Frontal cortex (tissue), 1 donor: ENCODE measurements around the gene CCDC137. TPM values are rescaled to one million over a fixed set of nuclear protein-coding genes. Genes with fewer than 3 reads are reported as not detected.

Experiments
- small RNA-seq: library from RNA; depleted of rRNA; stranded (forward); fragments of <200 nt; gene quantifications from one replicate; pipeline ENCODE3, GENCODE V24; 2014
- total RNA-seq: library from RNA; depleted of rRNA; stranded (reverse); fragments of >200 nt; gene quantifications from one replicate; pipeline ENCODE4 v1.2.3, GENCODE V29; 2014

Gene CCDC137
- total RNA-seq, 1 donor from 2014 or later: 6.1 TPM

Small RNAs within 50 kb of the gene (small RNA-seq; reads per million reads assigned to genes)
- gene MIR6786: 0.08 reads per million

Other genes starting within 250 kb of the CCDC137 start
- gene ACTG1, start 153.9 kb upstream of the CCDC137 start, total RNA-seq: 5,358 TPM
- gene FSCN2, start 138.4 kb upstream of the CCDC137 start, total RNA-seq: 4.9 TPM
- gene FAAP100, start 114.4 kb upstream of the CCDC137 start, total RNA-seq: 21.6 TPM
- 39.9 TPM for gene NPLOC4, start 29.6 kb upstream of the CCDC137 start, total RNA-seq
- not detected for gene TSPAN10, start 29.5 kb upstream of the CCDC137 start, total RNA-seq
- not detected for gene PDE6G, start 10.2 kb upstream of the CCDC137 start, total RNA-seq
- 8.2 TPM for gene OXLD1, start 132 bp upstream of the CCDC137 start, total RNA-seq
- gene ARL16, start 17.1 kb downstream of the CCDC137 start, total RNA-seq: 40.4 TPM
- gene HGS, start 17.3 kb downstream of the CCDC137 start, total RNA-seq: 44.4 TPM
- 4.9 TPM for gene MRPL12, start 36.6 kb downstream of the CCDC137 start, total RNA-seq
- gene SLC25A10, start 45.5 kb downstream of the CCDC137 start, total RNA-seq: 4.9 TPM
- not detected for gene GCGR, start 137.4 kb downstream of the CCDC137 start, total RNA-seq
- gene MCRIP1, start 166.6 kb downstream of the CCDC137 start, total RNA-seq: 86.4 TPM
- gene PPP1R27, start 168.3 kb downstream of the CCDC137 start, total RNA-seq: not detected
- 66.0 TPM for gene P4HB, start 193.8 kb downstream of the CCDC137 start, total RNA-seq
- gene ARHGDIA, start 204.6 kb downstream of the CCDC137 start, total RNA-seq: 22.4 TPM
- 92.1 TPM for gene ALYREF, start 224.8 kb downstream of the CCDC137 start, total RNA-seq
- 60.3 TPM for gene ANAPC11, start 225.0 kb downstream of the CCDC137 start, total RNA-seq
- 1.2 TPM for gene NPB, start 235.5 kb downstream of the CCDC137 start, total RNA-seq
- 28.9 TPM for gene PCYT2, start 244.7 kb downstream of the CCDC137 start, total RNA-seq